NOMO-1 treated with dmso at 0.1 percent for 144 hours (cell line): ENCODE data around the gene FOLR2.
A peak's percentile ranks its signal among the peaks of the same experiment; 100 is the strongest.
"Not testable (repeated sequence)": the region's sequence is repeated elsewhere in the genome, so short reads cannot be mapped to it uniquely, and the experiment has no call there.

Experiments used
- DNase-seq: peaks from one replicate; lab custom pipeline; 2025; ENCODE audit not compliant: unreplicated experiment; lab: John Stamatoyannopoulos, UW

The FOLR2 gene

DNA sequence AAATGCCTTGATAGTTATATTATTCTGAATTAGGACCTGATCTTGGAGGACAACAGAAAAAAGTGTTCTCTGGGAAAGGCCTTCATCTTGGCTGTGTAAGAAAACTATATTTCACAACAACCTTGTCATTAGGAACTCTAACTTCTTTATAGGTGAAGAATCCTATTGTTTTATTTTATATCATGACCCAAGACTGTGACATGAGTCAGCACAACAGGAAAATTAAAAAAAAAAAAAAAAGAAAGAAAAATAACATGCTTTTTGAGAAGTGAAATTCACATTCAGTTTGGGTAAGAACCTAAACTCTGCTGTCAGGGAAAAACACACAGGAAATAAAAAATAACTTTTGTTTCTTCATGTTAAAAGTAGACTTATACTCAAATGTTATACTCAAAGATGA is 11.7 kb upstream of the FOLR2 start:
- no peak for DNase-seq

GRCh38 chr11:72206794-72207193 is 9.8 kb upstream of the FOLR2 start:
- DNase-seq = not testable (repeated sequence)

- DNase-seq = no peak
Measured at GRCh38 chr11:72208281-72208680, 8.3 kb upstream of the FOLR2 start.

- no peak for DNase-seq
Measured at GRCh38 chr11:72209101-72209500, 7.5 kb upstream of the FOLR2 start.

- DNase-seq = no peak
Measured at GRCh38 chr11:72217841-72218240, 1.2 kb downstream of the FOLR2 start.

DNA sequence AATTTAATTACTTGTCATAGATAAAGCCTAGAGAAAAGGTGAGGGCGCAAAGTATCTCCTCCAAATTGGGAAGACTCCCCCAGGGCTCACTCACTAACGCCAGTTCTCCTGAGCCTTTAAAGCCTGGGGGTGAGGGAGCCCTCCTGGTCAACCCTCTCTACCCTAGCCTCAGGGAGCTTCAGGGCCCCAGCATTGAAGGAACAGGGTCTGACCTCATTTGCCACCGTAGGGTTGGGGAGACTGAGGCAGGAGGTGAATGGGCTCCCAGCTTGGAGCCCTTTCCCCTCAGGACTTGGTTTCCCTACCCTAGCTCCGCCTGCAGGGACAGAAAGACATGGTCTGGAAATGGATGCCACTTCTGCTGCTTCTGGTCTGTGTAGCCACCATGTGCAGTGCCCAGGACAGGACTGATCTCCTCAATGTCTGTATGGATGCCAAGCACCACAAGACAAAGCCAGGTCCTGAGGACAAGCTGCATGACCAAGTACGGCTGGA is 1.7 kb downstream of the FOLR2 start:
- DNase-seq = no peak

DNA sequence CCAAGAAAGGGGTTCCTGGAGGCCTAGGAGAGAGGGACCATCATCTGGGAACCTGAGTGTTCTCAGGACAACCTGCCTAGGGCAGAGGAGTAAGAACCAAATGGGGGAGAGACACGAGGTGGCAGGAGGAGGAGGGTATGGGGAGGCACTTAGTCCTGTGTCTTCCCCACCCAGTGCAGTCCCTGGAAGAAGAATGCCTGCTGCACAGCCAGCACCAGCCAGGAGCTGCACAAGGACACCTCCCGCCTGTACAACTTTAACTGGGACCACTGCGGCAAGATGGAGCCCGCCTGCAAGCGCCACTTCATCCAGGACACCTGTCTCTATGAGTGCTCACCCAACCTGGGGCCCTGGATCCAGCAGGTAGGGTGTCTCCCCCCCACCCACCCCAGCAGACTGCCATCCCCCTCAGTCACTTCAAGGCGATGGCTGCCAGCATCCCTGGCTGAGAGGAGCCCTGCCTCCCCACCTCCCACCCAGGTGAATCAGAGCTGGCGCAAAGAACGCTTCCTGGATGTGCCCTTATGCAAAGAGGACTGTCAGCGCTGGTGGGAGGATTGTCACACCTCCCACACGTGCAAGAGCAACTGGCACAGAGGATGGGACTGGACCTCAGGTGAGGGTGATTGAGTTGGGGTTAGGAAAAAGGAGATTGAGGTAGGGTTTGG is 4.2 kb downstream of the FOLR2 start:
- no peak for DNase-seq

DNA sequence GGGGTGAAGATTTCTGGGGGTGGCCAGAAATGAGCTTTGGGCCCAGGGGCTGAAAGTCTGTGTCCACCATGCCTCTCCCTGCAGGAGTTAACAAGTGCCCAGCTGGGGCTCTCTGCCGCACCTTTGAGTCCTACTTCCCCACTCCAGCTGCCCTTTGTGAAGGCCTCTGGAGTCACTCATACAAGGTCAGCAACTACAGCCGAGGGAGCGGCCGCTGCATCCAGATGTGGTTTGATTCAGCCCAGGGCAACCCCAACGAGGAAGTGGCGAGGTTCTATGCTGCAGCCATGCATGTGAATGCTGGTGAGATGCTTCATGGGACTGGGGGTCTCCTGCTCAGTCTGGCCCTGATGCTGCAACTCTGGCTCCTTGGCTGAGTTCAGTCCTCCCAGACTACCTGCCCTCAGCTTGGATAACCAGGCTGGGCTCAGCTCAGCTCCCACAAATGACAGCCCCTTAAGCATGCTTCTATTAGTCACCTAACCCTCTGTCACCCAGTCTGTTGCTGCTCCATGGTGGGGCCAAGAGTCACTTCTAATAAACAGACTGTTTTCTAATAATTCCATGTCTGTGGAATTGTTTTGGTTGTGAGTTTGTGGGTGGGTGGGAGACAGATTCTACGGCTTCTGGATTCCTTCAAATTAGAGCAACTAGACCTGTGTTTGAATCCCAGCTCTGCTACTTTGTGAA is 4.9 kb downstream of the FOLR2 start:
- DNase-seq = no peak

DNA sequence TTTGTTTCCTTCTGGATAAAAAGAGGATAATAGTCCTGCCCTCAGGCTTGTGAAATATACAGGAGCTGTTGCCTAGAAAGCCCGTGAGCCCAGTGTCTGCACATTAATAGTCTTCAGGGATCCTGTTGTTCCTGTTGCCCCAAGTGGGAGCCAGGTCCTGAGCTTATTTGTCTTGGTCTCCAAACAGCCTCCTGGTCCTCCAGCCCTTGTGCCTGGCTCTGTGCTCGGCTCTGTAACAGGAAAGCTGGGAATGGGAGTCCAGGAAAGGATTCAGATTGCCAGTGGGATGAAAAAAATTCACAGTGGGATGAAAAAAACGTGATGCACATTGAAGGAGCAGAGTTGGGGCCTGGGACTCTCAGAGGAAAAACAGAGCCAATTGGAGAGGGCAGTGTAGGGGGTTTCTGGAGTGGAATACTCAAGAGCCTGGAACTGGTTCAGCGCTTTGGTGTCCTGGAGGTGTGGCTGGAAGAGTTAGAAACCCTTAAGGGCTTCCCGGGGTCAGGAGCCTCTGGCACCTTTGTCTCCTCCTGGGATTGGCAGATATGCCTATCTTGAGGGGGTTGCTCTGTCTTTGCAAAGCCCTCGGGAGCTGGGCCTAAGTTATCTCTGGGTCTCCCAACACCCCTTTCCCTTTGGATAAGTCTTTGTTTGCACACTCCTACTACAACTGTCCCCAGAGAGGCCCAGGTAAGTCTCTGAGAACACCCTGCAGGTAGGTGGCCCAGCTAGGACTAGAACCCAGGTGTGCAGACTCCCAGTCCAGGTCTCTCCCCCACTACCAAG is 5.7 kb downstream of the FOLR2 start:
- no peak for DNase-seq

DNA sequence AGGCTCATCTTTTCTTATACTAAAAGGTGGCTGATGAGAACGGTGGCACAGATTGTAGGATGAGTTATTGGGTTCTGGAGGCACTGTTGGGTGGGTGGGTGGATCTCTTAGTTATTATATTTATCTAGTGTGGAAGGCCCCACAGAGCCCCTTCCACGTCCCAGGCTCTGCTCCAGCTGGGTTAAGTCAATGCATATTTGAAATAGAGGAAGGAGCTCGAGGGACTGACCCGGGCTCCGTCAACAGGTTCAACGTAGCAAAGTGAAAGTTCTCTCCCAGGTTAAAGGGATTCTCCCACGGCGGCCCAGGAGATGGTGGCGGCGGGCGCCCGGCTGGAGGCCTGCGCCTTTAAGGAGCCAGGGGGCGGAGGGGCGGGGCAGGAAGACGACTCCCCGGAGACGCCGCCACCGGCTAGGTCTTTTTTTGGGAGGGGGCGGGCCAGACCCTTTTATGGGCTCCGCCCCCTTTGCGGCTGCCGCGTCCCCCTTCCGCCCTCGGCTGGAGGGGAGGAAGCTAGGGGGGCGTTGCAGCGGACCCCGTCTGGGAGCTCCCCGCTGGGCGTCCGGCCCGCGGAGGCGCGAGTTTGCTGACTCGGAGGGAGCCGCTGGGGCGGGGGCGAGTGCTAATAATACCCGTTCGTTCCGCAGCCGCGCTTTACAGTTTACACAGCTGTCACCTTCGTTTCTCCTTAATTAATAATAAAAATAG is 6.5 kb downstream of the FOLR2 start:
- DNase-seq = peak; percentile 94

GRCh38 chr11:72223615-72224563 is 7.3 kb downstream of the FOLR2 start:
- DNase-seq = peak; percentile 54

- DNase-seq = no peak
Measured at GRCh38 chr11:72224564-72225410, 8.2 kb downstream of the FOLR2 start, which contains the start of gene INPPL1. Gene INPPL1 (plus strand): TSS chr11:72224767. CDS start chr11:72224985, 218 bp downstream.

DNA sequence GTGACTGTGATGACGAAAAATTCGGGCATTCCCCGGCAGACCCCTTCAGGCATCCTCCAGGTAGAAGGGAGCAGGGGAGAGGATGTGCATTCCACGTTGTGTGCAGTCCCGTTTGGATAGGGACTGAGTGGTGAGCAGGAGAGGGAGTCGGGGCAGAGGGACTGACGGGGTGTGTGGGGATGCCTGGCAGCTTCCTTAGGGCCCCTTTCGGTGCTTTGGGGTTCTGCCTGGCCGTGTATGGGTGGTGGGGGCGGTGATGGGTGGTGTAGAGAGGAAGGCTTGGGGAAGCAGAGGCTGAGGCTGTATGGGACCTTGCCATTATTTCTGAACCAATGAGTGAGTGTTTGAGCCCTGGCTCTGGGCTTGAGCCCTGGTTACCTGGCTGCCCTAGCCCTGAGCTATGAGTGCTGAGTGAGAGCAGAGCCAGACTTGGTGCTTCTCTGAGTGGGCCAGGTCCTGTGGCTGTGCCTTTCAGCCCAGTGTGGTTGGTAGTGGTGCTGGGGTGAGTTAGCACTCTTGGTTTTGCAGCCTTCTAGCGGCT is 8.9 kb downstream of the FOLR2 start:
- DNase-seq = no peak

- no peak for DNase-seq
Measured at GRCh38 chr11:72226701-72227100, 10.1 kb downstream of the FOLR2 start.

DNA sequence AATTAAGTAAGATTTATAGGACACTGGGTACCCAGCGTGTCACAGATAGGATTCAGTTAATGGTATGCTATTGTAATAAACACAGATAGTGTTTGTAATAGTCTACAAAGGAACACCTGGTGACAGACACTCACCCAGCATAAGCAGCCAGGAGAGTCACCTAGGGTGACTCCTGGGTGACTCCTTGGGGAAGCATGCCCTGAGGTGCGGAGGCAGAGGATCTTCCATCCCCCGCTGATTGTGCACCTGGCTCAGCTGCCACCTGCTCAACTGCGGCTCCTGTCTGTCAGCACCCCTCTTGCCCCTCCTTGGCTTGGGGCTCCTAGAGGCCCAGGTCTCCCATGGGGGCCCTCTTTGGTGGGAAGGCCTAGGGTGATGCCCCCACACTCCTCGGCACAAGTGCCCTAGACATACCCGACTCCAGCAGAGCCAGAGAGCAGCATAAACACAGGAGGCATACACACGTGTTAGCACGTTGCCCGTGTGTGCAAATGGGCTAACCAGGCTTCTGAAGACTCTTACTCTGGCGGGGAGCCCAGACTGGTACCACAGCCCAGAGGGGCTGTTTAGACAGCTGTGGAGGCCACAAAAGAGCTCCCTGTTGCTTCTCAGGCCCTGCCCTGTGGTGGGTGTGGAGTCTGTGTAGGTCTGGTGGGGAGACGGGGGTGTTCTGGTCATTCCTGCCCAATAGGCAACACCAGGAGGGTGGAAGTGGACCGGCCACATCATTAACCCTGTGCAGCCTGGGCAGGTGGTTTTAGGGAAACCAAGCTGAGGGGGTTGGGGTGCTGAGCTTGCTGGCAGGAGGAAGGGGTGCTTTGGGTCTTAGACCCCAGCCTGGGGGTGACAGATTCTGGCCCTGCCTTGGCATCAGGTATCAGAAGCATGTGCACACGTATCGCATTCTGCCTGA is 11.0 kb downstream of the FOLR2 start:
- no peak for DNase-seq

- DNase-seq = no peak
Measured at GRCh38 chr11:72228229-72228843, 11.7 kb downstream of the FOLR2 start.

- DNase-seq = no peak
Measured at GRCh38 chr11:72228844-72229231, 12.2 kb downstream of the FOLR2 start.
